ENCODE data around the gene TOMM7. TPM values are rescaled to one million over a fixed set of nuclear protein-coding genes. Genes with fewer than 3 reads are reported as not detected.
"Not testable (repeated sequence)": the region's sequence is repeated elsewhere in the genome, so short reads cannot be mapped to it uniquely, and the experiment has no call there.

The TOMM7 gene
- total RNA-seq, 1 donor from 2014 or later: 222 TPM

GRCh38 chr7:22801912-22802311, 20.7 kb downstream of the TOMM7 start:
- no peaks in the 10 kb centered on the region for H3K4me1 Mint-ChIP-seq (ENCODE audit: unreplicated experiment)
- no peaks in the 10 kb centered on the region for H3K36me3 Mint-ChIP-seq
- TF ChIP-seq CTCF (conservative IDR thresholded peaks at IDR 0.05): no peak
- no peaks in the 10 kb centered on the region for H3K27me3 Mint-ChIP-seq
- H3K9me3 Mint-ChIP-seq: no peaks in the 10 kb centered on the region
- no peak for DNase-seq (ENCODE audit: extremely low spot score, unreplicated experiment)
- no peak overlapping the region for H3K4me3 Mint-ChIP-seq
- no peak overlapping the region for H3K27ac Mint-ChIP-seq

GRCh38 chr7:22799633-22800032, 23.0 kb downstream of the TOMM7 start:
- H3K4me3 Mint-ChIP-seq: no peak overlapping the region
- no peak for DNase-seq (ENCODE audit: extremely low spot score, unreplicated experiment)
- no peaks in the 10 kb centered on the region for H3K9me3 Mint-ChIP-seq
- H3K27ac Mint-ChIP-seq: no peak overlapping the region
- H3K4me1 Mint-ChIP-seq (ENCODE audit: unreplicated experiment): no peaks in the 10 kb centered on the region
- H3K27me3 Mint-ChIP-seq: no peaks in the 10 kb centered on the region
- no peak for TF ChIP-seq CTCF (conservative IDR thresholded peaks at IDR 0.05)
- no peaks in the 10 kb centered on the region for H3K36me3 Mint-ChIP-seq

- H3K27ac Mint-ChIP-seq: no peak overlapping the region
- no peaks in the 10 kb centered on the region for H3K27me3 Mint-ChIP-seq
- H3K4me1 Mint-ChIP-seq (ENCODE audit: unreplicated experiment): no peaks in the 10 kb centered on the region
- no peaks in the 10 kb centered on the region for H3K36me3 Mint-ChIP-seq
- no peak overlapping the region for H3K4me3 Mint-ChIP-seq
- no peak for DNase-seq (ENCODE audit: extremely low spot score, unreplicated experiment)
- no peaks in the 10 kb centered on the region for H3K9me3 Mint-ChIP-seq
- TF ChIP-seq CTCF (conservative IDR thresholded peaks at IDR 0.05): no peak
These were observed 28.8 kb downstream of the TOMM7 start for GRCh38 chr7:22793593-22794462.

GRCh38 chr7:22791204-22792158, 31.2 kb downstream of the TOMM7 start:
- no peaks in the 10 kb centered on the region for H3K36me3 Mint-ChIP-seq
- TF ChIP-seq CTCF (conservative IDR thresholded peaks at IDR 0.05): no peak
- no peak overlapping the region for H3K4me3 Mint-ChIP-seq
- H3K4me1 Mint-ChIP-seq (ENCODE audit: unreplicated experiment): no peaks in the 10 kb centered on the region
- DNase-seq (ENCODE audit: extremely low spot score, unreplicated experiment): no peak
- H3K9me3 Mint-ChIP-seq: no peaks in the 10 kb centered on the region
- H3K27me3 Mint-ChIP-seq: no peaks in the 10 kb centered on the region
- H3K27ac Mint-ChIP-seq: no peak overlapping the region

- not testable (repeated sequence) for H3K36me3 Mint-ChIP-seq; H3K4me1 Mint-ChIP-seq (ENCODE audit: unreplicated experiment); H3K27ac Mint-ChIP-seq; H3K4me3 Mint-ChIP-seq; H3K9me3 Mint-ChIP-seq; H3K27me3 Mint-ChIP-seq; DNase-seq (ENCODE audit: extremely low spot score, unreplicated experiment)
These were observed 32.0 kb downstream of the TOMM7 start for GRCh38 chr7:22790640-22791039.

- Mint-ChIP-seq H3K36me3 (no peaks in the 10 kb centered on the region), H3K4me3 (no peak overlapping the region), H3K27ac (no peak overlapping the region), H3K27me3 (no peaks in the 10 kb centered on the region), H3K9me3 (no peaks in the 10 kb centered on the region), H3K4me1 (ENCODE audit: unreplicated experiment) (peaks cover 3% of the 10 kb centered on the region)
- TF ChIP-seq CTCF (conservative IDR thresholded peaks at IDR 0.05): no peak
- no peak for DNase-seq (ENCODE audit: extremely low spot score, unreplicated experiment)
These were observed 34.7 kb downstream of the TOMM7 start for GRCh38 chr7:22787951-22788350.
